ENCODE data around the gene PI4K2A.
A peak's percentile ranks its signal among the peaks of the same experiment; 100 is the strongest.
"Not testable (repeated sequence)": the region's sequence is repeated elsewhere in the genome, so short reads cannot be mapped to it uniquely, and the experiment has no call there.

The PI4K2A gene

GRCh38 chr10:97687785-97688781 is 47.6 kb downstream of the PI4K2A start:
- DNase-seq (ENCODE audit: low read depth): peak; percentile 90
- H3K4me3 ChIP-seq (ENCODE audit: control insufficient read depth, low read depth, low read length): no peak overlapping the region
- peak; percentile 2 for TF ChIP-seq CTCF (conservative IDR thresholded peaks at IDR 0.05; ENCODE audit: control insufficient read depth, insufficient read depth, low read depth, low read length)

GRCh38 chr10:97689559-97690020 is 49.1 kb downstream of the PI4K2A start:
- TF ChIP-seq CTCF (conservative IDR thresholded peaks at IDR 0.05; ENCODE audit: control insufficient read depth, insufficient read depth, low read depth, low read length): no peak
- peak; percentile 99 for DNase-seq (ENCODE audit: low read depth)
- H3K4me3 ChIP-seq (ENCODE audit: control insufficient read depth, low read depth, low read length): no peak overlapping the region

- peak; percentile 27 for DNase-seq (ENCODE audit: low read depth)
- H3K4me3 ChIP-seq (ENCODE audit: control insufficient read depth, low read depth, low read length): no peak overlapping the region
- TF ChIP-seq CTCF (conservative IDR thresholded peaks at IDR 0.05; ENCODE audit: control insufficient read depth, insufficient read depth, low read depth, low read length): no peak
Observed at GRCh38 chr10:97690133-97690532, 49.7 kb downstream of the PI4K2A start.

DNA sequence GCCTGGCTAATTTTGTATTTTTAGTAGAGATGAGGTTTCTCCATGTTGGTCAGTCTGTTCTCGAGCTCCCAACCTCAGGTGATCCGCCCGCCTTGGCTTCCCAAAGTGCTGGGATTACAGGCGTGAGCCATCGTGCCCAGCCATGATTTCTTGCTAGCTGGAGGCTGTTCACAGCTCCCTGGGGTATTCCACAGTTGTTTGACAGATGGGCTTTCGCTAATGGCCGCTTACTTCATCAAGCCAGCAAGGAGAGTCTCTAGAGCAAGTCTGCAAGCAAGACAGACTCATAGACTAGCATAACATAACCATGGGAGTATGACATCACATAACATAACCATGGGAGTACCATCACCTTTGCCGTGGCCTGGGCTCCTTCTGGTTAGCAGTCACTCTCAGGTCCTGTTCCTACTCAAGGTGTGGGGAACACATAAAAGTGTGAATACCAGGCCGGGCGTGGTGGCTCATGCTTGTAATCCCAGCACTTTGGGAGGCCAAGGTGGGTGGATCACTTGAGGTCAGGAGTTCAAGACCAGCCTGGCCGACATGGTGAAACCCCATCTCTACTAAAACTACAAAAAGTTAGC is 57.7 kb downstream of the PI4K2A start:
- not testable (repeated sequence) for H3K4me3 ChIP-seq (ENCODE audit: control insufficient read depth, low read depth, low read length); DNase-seq (ENCODE audit: low read depth)

DNA sequence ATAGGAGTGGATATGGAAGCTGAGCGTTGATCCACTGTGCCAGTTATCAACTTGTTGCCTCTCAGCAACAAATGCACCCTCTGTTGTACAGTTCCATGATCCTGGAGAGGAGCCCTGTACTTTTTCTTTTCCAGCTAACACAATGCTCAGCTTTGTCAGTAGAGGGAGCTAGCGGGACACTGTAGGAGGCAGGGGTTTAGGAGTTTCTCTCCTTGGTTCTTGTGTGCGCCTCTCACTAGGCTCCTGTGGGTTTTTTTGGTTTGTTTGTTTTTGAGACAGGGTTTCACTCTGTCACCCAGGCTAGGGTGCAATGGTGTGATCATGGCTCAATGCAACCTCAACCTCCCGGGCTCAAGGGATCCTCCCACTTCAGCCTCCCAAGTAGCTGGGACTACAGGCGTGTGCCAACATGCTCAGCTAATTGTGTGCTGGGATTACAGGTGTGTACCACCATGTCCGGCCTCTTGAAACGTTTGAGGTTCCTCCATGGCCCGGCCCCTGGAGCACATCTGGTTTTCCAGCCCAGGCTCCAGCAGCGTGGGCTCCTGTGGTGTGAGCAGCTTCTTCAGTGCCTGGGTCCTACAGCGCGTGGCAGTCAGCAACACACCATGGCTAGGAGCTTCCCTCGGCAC is 61.1 kb downstream of the PI4K2A start:
- no peak overlapping the region for H3K4me3 ChIP-seq (ENCODE audit: control insufficient read depth, low read depth, low read length)

DNA sequence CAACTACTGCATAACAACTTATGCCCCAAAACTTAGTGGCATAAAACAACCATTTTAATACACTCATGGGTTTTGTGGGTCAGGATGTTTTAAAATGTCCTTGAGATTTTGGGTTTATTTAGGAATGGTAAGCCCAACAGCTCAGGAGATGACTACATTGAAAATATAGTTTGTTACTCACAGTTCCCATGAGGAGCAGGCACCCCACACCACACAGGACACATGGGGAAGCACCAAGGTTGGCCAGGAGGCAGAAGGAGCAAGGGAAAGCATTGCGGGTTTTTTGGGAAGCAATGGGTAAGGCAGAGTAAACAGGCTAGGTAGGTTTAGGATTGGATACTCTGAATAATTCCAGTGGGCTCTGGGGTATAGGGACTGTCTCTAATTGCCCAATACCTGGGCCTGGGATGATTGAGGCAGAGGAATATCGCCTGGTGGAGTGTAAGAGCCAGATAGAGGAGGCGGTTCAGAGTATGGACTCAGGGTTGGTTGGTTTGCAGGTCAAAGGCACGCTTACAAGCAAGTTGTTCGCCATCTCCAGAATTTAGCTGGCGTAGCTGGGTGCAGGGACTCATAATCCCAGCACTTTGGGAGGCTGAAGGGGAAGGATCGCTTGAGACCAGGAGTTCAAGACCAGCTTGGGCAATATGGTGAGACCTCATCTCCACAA is 63.1 kb downstream of the PI4K2A start:
- H3K4me3 ChIP-seq (ENCODE audit: control insufficient read depth, low read depth, low read length): no peak overlapping the region
- TF ChIP-seq CTCF (conservative IDR thresholded peaks at IDR 0.05; ENCODE audit: control insufficient read depth, insufficient read depth, low read depth, low read length): no peak
- no peak for DNase-seq (ENCODE audit: low read depth)

More for the DNA sequence above, 61.1 kb downstream of the PI4K2A start:
- DNase-seq (ENCODE audit: low read depth): peak; percentile 81
- peak; percentile 97 for TF ChIP-seq CTCF (conservative IDR thresholded peaks at IDR 0.05; ENCODE audit: control insufficient read depth, insufficient read depth, low read depth, low read length)

Data from fibroblast of mammary gland (primary cell).